ENCODE data around the gene TMC1. TPM values are rescaled to one million over a fixed set of nuclear protein-coding genes. Genes with fewer than 3 reads are reported as not detected.

The TMC1 gene
- total RNA-seq, 3 donors from 2014 or later: 0.17 to 0.77 (median 0.19) TPM

GRCh38 chr9:72601615-72602014 is 80.2 kb downstream of the TMC1 start:
- intact Hi-C loops (cut with DNase I, micrococcal nuclease): no loop called here
- TF ChIP-seq CTCF (IDR thresholded peaks at IDR 0.05): no peak
- no peaks in the 10 kb centered on the region for H3K4me1 ChIP-seq (ENCODE audit: low read depth)
- no peak overlapping the region for H3K4me3 ChIP-seq
- ATAC-seq (no peak), DNase-seq (no peak)
- H3K9me3 ChIP-seq: no peaks in the 10 kb centered on the region
- no peaks in the 10 kb centered on the region for H3K36me3 ChIP-seq (ENCODE audit: low read depth)

GRCh38 chr9:72612449-72612848 is 91.0 kb downstream of the TMC1 start:
- no peak for DNase-seq
- intact Hi-C loops (cut with DNase I, micrococcal nuclease): no loop called here
- no peak for ATAC-seq
- H3K4me3 ChIP-seq: no peak overlapping the region
- H3K9me3 ChIP-seq: no peaks in the 10 kb centered on the region
- H3K36me3 ChIP-seq (ENCODE audit: low read depth): no peaks in the 10 kb centered on the region
- no peak for TF ChIP-seq CTCF (IDR thresholded peaks at IDR 0.05)
- peaks cover 5% of the 10 kb centered on the region for H3K4me1 ChIP-seq (ENCODE audit: low read depth)

GRCh38 chr9:72614067-72614466 is 92.7 kb downstream of the TMC1 start:
- ATAC-seq (peak; percentile 71), DNase-seq (no peak)
- intact Hi-C loops (cut with DNase I, micrococcal nuclease): no loop called here
- Histone ChIP-seq H3K4me3 (no peak overlapping the region), H3K36me3 (ENCODE audit: low read depth) (no peaks in the 10 kb centered on the region), H3K9me3 (no peaks in the 10 kb centered on the region), H3K4me1 (ENCODE audit: low read depth) (peaks cover 5% of the 10 kb centered on the region)
- TF ChIP-seq CTCF (IDR thresholded peaks at IDR 0.05): no peak

GRCh38 chr9:72615931-72616330 is 94.5 kb downstream of the TMC1 start:
- Histone ChIP-seq H3K4me1 (ENCODE audit: low read depth) (peaks cover 5% of the 10 kb centered on the region), H3K36me3 (ENCODE audit: low read depth) (no peaks in the 10 kb centered on the region), H3K4me3 (no peak overlapping the region), H3K9me3 (no peaks in the 10 kb centered on the region)
- ATAC-seq: no peak
- no peak for DNase-seq
- intact Hi-C loops (cut with DNase I, micrococcal nuclease): no loop called here
- TF ChIP-seq CTCF (IDR thresholded peaks at IDR 0.05): no peak

DNA sequence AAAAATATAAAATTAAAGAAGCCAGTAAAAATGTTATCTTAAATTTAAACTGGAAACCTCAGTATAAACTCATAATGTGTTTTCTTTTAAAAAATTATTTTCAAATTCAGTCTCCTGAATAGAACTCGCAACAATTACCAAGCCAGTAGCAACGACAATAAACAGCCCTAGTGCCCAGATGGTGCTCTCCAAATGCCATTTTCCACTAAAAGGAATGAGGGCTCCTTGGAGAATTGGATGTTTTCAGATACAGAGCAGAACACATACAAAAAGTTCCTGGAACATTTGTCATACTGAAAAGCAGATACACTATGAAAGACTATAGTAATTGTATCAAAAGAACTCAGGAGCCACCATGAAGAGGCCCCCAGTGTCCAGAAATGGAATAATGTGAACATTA is 97.4 kb downstream of the TMC1 start:
- Histone ChIP-seq H3K9me3 (no peaks in the 10 kb centered on the region), H3K4me3 (no peak overlapping the region), H3K36me3 (ENCODE audit: low read depth) (no peaks in the 10 kb centered on the region), H3K4me1 (ENCODE audit: low read depth) (peaks cover 5% of the 10 kb centered on the region)
- intact Hi-C loops (cut with DNase I, micrococcal nuclease): no loop called here
- ATAC-seq (no peak), DNase-seq (no peak)
- no peak for TF ChIP-seq CTCF (IDR thresholded peaks at IDR 0.05)

- Histone ChIP-seq H3K9me3 (no peaks in the 10 kb centered on the region), H3K4me3 (no peak overlapping the region), H3K4me1 (ENCODE audit: low read depth) (no peaks in the 10 kb centered on the region), H3K36me3 (ENCODE audit: low read depth) (no peaks in the 10 kb centered on the region)
- TF ChIP-seq CTCF (IDR thresholded peaks at IDR 0.05): no peak
- no peak for ATAC-seq
- no peak for DNase-seq
- intact Hi-C loops (cut with DNase I, micrococcal nuclease): no loop called here
Measured at GRCh38 chr9:72622186-72622585, 100.8 kb downstream of the TMC1 start.
